GM21367 (cell line): ENCODE measurements around the gene EXOSC3.

Source experiments
- ATAC-seq: cut with Tn5 transposase; IDR thresholded peaks from one replicate; pipeline ENCODE4 v1.9.1; 2021; ENCODE audit not compliant: unreplicated experiment

EXOSC3 gene

DNA sequence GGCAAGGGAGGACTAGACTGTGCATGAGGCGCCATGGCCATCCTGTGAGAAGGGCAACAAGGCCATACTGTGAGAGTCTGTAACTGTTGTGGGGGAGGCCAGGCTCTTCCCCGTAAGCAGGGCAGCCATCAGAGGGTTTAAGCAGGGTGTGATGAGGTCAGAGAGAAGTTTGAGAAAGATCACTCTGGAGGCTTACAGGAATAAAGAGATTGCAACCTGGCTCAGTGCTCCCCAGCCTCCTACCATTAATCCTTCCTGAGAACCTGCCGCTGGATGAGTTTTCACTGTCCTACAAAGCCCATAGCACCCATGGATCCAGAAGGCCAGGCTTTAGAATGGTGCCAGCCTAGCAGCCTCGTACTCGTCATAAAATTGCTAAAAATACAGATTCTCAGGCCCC, 45.6 kb downstream of the EXOSC3 start:
- ATAC-seq = no peak

DNA sequence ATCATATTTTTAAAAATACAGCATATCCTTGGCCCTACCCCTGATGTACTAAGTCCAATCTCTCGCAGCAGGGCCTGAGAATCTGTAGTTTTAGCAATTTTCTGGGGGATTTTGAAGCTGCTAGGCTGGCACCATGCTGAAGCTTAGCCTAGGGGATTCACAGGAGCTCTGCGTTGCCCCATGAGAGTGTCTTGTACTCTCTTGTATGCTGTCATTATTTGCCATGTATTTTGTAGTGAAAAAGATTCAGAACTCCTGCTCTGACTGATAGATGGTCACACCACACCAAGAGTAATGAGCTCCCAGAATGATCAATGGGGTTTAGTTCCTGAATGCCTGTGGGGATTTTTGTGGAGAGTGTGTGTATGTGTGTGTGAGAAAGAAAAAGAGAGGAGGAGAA, 51.9 kb downstream of the EXOSC3 start:
- ATAC-seq = no peak

DNA sequence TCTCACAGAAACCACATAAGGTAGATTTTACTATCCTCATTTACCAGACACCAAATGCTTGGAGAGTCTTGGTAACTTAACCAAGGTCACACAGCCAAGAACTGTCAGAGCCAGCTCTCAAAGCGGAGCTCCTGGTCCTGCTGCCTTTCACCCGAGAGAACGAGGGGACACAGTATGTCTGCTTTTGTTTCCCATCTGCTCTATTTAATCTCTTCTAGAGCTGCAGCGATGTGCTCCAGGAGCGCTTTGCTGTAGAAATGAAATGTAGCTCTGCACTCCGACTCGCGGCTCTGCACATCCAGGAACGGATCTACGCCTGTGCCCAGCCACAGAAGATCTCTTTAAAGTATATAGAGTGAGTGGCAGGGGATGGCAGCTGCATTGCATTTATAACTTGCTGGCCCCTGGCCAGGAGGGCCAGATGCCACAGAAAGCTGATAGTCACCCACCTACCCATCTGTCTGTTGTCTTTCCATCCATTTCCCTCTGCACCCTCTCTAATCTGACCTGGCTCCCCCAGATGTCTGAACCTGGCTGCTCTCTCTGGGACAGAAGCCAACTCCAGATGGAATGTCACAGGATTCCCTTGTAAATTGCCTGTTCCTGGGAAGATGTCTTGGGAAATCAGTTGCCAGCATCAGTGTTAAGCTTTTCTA, 52.6 kb downstream of the EXOSC3 start:
- ATAC-seq = no peak

DNA sequence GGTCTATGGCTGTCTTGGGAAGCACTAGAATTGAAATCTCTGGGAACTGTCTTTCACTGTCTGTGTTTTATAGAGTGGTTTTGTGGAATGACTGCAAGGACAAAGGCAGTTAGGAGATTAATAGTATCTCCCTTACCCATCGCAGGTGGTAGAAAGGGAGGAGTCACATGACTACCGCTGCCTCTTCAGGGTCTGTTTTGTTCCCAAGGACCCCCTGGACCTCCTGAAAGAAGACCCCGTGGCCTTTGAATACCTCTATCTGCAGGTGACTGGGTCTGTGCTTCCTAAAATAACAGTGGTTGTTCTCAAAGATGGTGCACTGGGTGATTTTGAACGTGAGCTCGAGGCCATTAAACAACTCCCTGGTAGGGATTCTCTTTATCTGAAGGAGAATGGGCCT, 54.0 kb downstream of the EXOSC3 start:
- no peak for ATAC-seq

DNA sequence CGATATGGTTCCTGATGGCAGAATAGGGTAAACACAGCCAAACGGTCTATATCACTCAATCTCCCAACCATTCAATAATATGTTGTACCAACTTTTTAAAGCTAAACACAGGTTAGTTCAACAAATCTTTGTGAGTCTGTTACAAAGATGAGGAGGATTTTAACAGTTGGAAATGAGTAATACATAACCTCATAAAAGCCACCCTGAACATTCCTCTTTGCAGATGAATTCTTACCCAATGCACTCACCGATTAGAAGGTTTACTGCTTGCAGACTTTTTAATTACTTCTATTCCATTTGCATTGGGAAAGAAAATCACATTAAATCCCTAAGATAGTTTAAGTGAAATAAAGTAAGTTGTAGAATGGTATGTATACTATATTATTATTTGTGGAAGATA, 54.6 kb downstream of the EXOSC3 start:
- no peak for ATAC-seq
